WERI-Rb-1 (cell line): Measurements from ENCODE around the gene SLC5A6.

Experiments
- DNase-seq: peaks from one replicate; pipeline ENCODE4 v3.0.0-alpha.2; 2020
- H3K27ac ChIP-seq: fragments of 250-450 bp; sonication (Bioruptor Pico); 2 replicates; pipeline ENCODE4 v1.5.1; 2020; ENCODE audit warnings: mild to moderate bottlenecking, moderate library complexity
- H3K27me3 ChIP-seq: fragments of 250-450 bp; sonication (Bioruptor Pico); 2 replicates; pipeline ENCODE4 v1.5.1; 2021; ENCODE audit warnings: mild to moderate bottlenecking, low read depth, moderate library complexity; ENCODE audit not compliant: insufficient read depth, severe bottlenecking
- H3K36me3 ChIP-seq: fragments of 250-450 bp; sonication (Bioruptor Pico); 2 replicates; pipeline ENCODE4 v1.5.1; 2020; ENCODE audit warnings: mild to moderate bottlenecking, moderate library complexity
- H3K4me3 ChIP-seq: 2 replicates; pipeline ENCODE4 v1.5.1; 2011; ENCODE audit warnings: low read depth, mild to moderate bottlenecking, control low read depth, low read length
- H3K9me3 ChIP-seq: fragments of 250-450 bp; sonication (Bioruptor Pico); 2 replicates; pipeline ENCODE4 v1.5.1; 2021; ENCODE audit warnings: mild to moderate bottlenecking, moderate library complexity; ENCODE audit not compliant: severe bottlenecking
- CTCF ChIP-seq: IDR thresholded peaks from 2 replicates; pipeline ENCODE4 v1.5.1; 2011; ENCODE audit warnings: low read depth, mild to moderate bottlenecking, control low read depth, inconsistent platforms, low read length

Gene SLC5A6

GRCh38 chr2:27174638-27175037 lies 37.4 kb downstream of the SLC5A6 start:
- DNase-seq: peak; percentile 64
- no peaks in the 10 kb centered on the region for H3K27me3 ChIP-seq
- H3K36me3 ChIP-seq: no peaks in the 10 kb centered on the region
- H3K9me3 ChIP-seq: no peaks in the 10 kb centered on the region
- peak overlapping the region; percentile 16; the same call in 1 of the 2 replicates for H3K27ac ChIP-seq
- TF ChIP-seq CTCF: peak; percentile 37; the same call in 1 of the 2 replicates
- H3K4me3 ChIP-seq: peak overlapping the region; percentile 13

- DNase-seq: no peak
- TF ChIP-seq CTCF: no peak
- no peak overlapping the region for H3K4me3 ChIP-seq
Observed at GRCh38 chr2:27171351-27171848, 40.7 kb downstream of the SLC5A6 start.

GRCh38 chr2:27170581-27171337 lies 41.3 kb downstream of the SLC5A6 start:
- DNase-seq: no peak
- no peak overlapping the region for H3K27ac ChIP-seq
- no peaks in the 10 kb centered on the region for H3K27me3 ChIP-seq

More at GRCh38 chr2:27171351-27171848, 40.7 kb downstream of the SLC5A6 start:
- Histone ChIP-seq H3K36me3 (no peaks in the 10 kb centered on the region), H3K27ac (no peak overlapping the region), H3K27me3 (no peaks in the 10 kb centered on the region), H3K9me3 (no peaks in the 10 kb centered on the region)

GRCh38 chr2:27164960-27165763 lies 46.9 kb downstream of the SLC5A6 start:
- TF ChIP-seq CTCF: no peak
- DNase-seq: no peak
- Histone ChIP-seq H3K27ac (no peak overlapping the region), H3K4me3 (no peak overlapping the region), H3K27me3 (no peaks in the 10 kb centered on the region), H3K36me3 (no peaks in the 10 kb centered on the region), H3K9me3 (peaks cover 3% of the 10 kb centered on the region)

More at GRCh38 chr2:27170581-27171337, 41.3 kb downstream of the SLC5A6 start:
- Histone ChIP-seq H3K36me3 (no peaks in the 10 kb centered on the region), H3K9me3 (no peaks in the 10 kb centered on the region), H3K4me3 (no peak overlapping the region)
- no peak for TF ChIP-seq CTCF

GRCh38 chr2:27162151-27163121 lies 49.6 kb downstream of the SLC5A6 start:
- no peak overlapping the region for H3K27ac ChIP-seq
- DNase-seq: no peak

More at GRCh38 chr2:27162151-27163121, 49.6 kb downstream of the SLC5A6 start:
- no peak for TF ChIP-seq CTCF
- Histone ChIP-seq H3K36me3 (no peaks in the 10 kb centered on the region), H3K9me3 (peaks cover 3% of the 10 kb centered on the region), H3K4me3 (no peak overlapping the region), H3K27me3 (no peaks in the 10 kb centered on the region)
